GM12878 (cell line): ENCODE data around the gene ZNF804B. TPM values are rescaled to one million over a fixed set of nuclear protein-coding genes. Genes with fewer than 3 reads are reported as not detected.
A peak's percentile ranks its signal among the peaks of the same experiment; 100 is the strongest.

Experiments
- ATAC-seq: fragments of 200-7000 bp; cut with Tn5 transposase; 3 replicates; pipeline ENCODE4 v1.9.1; 2020; ENCODE audit warnings: mild to moderate bottlenecking, moderate library complexity
- BruUV-seq: library from RNA; stranded (reverse); fragments of 400-500 nt; replicated peaks from 2 replicates; lab custom pipeline; 2021; lab: Mats Ljungman, UMichigan
- CTCF ChIA-PET: fragments of 300-600 bp; sonication (Branson Sonifier 250); formaldehyde crosslinking; extraction: SDS; loops from one replicate; lab custom pipeline; 2021; ENCODE audit warnings: inconsistent platforms; lab: Yijun Ruan, JAX
- POLR2A ChIA-PET: fragments of 350-600 bp; formaldehyde crosslinking; extraction: SDS; loops from one replicate; lab custom pipeline; 2021; ENCODE audit warnings: inconsistent platforms; lab: Charles Lee
- RAD21 ChIA-PET: fragments of 300-600 bp; sonication (Branson Sonifier 250); formaldehyde crosslinking; loops from one replicate; lab custom pipeline; 2023; ENCODE audit warnings: antibody characterized with exemption; ENCODE audit not compliant: unreplicated experiment; lab: Charles Lee
- SMC1A ChIA-PET: fragments of 300-600 bp; sonication (Branson Sonifier 250); formaldehyde crosslinking; loops from one replicate; lab custom pipeline; 2023; ENCODE audit not compliant: unreplicated experiment, uncharacterized antibody; lab: Charles Lee
- DNase-seq: peaks from one replicate; pipeline ENCODE4 v3.0.0-alpha.2; 2011; ENCODE audit warnings: low read depth, low spot score
- FAIRE-seq: peaks from 3 replicates; lab custom pipeline; 2011; peaks lifted over from hg19 to GRCh38; lab: Jason Lieb, UNC
- H2AFZ ChIP-seq: 2 replicates; pipeline ENCODE4 v1.6.0; 2011; ENCODE audit warnings: low read depth, low read length, control low read depth; ENCODE audit not compliant: control insufficient read depth
- H3K27ac ChIP-seq: 2 replicates; pipeline ENCODE4 v1.5.1; 2011; ENCODE audit warnings: control low read depth; ENCODE audit not compliant: control insufficient read depth, insufficient read depth
- H3K27me3 ChIP-seq, 2 experiments: replicated peaks in 1 of 2; 2 replicates each; pipeline versions ENCODE4 v1.6.0 to v1.6.1; 2011; ENCODE audit warnings: low read length in 1 of 2; ENCODE audit not compliant: control insufficient read depth in 2 of 2, insufficient read depth in 2 of 2
- H3K36me3 ChIP-seq, 2 experiments: 2 replicates each; pipeline ENCODE4 v1.5.1; 2011; ENCODE audit warnings: low read length in 1 of 2; ENCODE audit not compliant: control insufficient read depth in 2 of 2, insufficient read depth in 2 of 2
- H3K4me1 ChIP-seq: 2 replicates; pipeline ENCODE4 v1.6.1; 2011; ENCODE audit warnings: mild to moderate bottlenecking, low read length, moderate library complexity, mixed read lengths; ENCODE audit not compliant: control insufficient read depth, insufficient read depth
- H3K4me2 ChIP-seq: 2 replicates; pipeline ENCODE4 v1.6.0; 2011; ENCODE audit warnings: control low read depth; ENCODE audit not compliant: control insufficient read depth, insufficient read depth
- H3K4me3 ChIP-seq: fragments of 200-600 bp; sonication (generic); 2 replicates; pipeline ENCODE4 v1.5.1; 2016
- H3K79me2 ChIP-seq: 2 replicates; pipeline ENCODE4 v1.6.0; 2011; ENCODE audit warnings: low read length; ENCODE audit not compliant: control insufficient read depth, insufficient read depth
- H3K9ac ChIP-seq: 2 replicates; pipeline ENCODE4 v1.8.0; 2011; ENCODE audit warnings: low read length, control low read depth, mixed read lengths; ENCODE audit not compliant: control insufficient read depth, insufficient read depth
- H3K9me3 ChIP-seq: replicated peaks from 3 replicates; pipeline ENCODE4 v1.5.1; 2011; ENCODE audit warnings: mild to moderate bottlenecking, low read length; ENCODE audit not compliant: control insufficient read depth, insufficient read depth
- H4K20me1 ChIP-seq: 2 replicates; pipeline ENCODE4 v1.6.0; 2011; ENCODE audit not compliant: control insufficient read depth, insufficient read depth
- ATF7 ChIP-seq: fragments of 450-650 bp; IDR thresholded peaks from 2 replicates; pipeline ENCODE4 v1.6.1; 2016; ENCODE audit warnings: low read depth, mild to moderate bottlenecking
- BMI1 ChIP-seq: fragments of 450-650 bp; IDR thresholded peaks from 2 replicates; pipeline ENCODE4 v1.6.1; 2016; ENCODE audit warnings: mild to moderate bottlenecking, moderate library complexity, borderline replicate concordance
- CBX5 ChIP-seq: sonication (generic); IDR thresholded peaks from 2 replicates; pipeline ENCODE4 v1.6.1; 2016; ENCODE audit warnings: low read depth, moderate library complexity, mild to moderate bottlenecking, inconsistent platforms
- CREM ChIP-seq: IDR thresholded peaks from 2 replicates; pipeline ENCODE4 v1.6.1; 2014; ENCODE audit warnings: antibody characterized with exemption, low read depth
- HDAC2 ChIP-seq: fragments of 200-600 bp; sonication (generic); IDR thresholded peaks from 2 replicates; pipeline ENCODE4 v1.6.1; 2017
- HDAC6 ChIP-seq: fragments of 200-600 bp; sonication (generic); IDR thresholded peaks from one replicate; pipeline ENCODE4 v1.8.0; 2017; ENCODE audit warnings: antibody characterized with exemption; ENCODE audit not compliant: unreplicated experiment
- JUNB ChIP-seq: IDR thresholded peaks from 2 replicates; pipeline ENCODE4 v1.6.1; 2016; ENCODE audit warnings: antibody characterized with exemption, mild to moderate bottlenecking
- MEF2B ChIP-seq: fragments of 450-650 bp; IDR thresholded peaks from 2 replicates; pipeline ENCODE4 v1.6.1; 2018; ENCODE audit warnings: mild to moderate bottlenecking, moderate library complexity; ENCODE audit not compliant: partially characterized antibody, poor library complexity, severe bottlenecking
- POLR2A ChIP-seq: IDR thresholded peaks from 2 replicates; pipeline ENCODE4 v1.6.1; 2011; ENCODE audit warnings: low read depth, mild to moderate bottlenecking, low read length
- POLR2AphosphoS5 ChIP-seq: IDR thresholded peaks from 2 replicates; pipeline ENCODE4 v1.6.1; 2011; ENCODE audit warnings: mild to moderate bottlenecking, low read length, inconsistent platforms
- RAD51 ChIP-seq: fragments of 450-650 bp; IDR thresholded peaks from 2 replicates; pipeline ENCODE4 v1.6.1; 2016; ENCODE audit warnings: moderate library complexity, mild to moderate bottlenecking, inconsistent platforms
- RUNX3 ChIP-seq: IDR thresholded peaks from 2 replicates; pipeline ENCODE4 v1.6.1; 2012; ENCODE audit warnings: low read length, inconsistent platforms
- SUZ12 ChIP-seq: fragments of 200-600 bp; sonication (generic); IDR thresholded peaks from one replicate; pipeline ENCODE4 v1.6.1; 2018; ENCODE audit warnings: antibody characterized with exemption, mild to moderate bottlenecking; ENCODE audit not compliant: unreplicated experiment
- TCF12 ChIP-seq: IDR thresholded peaks from 2 replicates; pipeline ENCODE4 v1.6.1; 2011; ENCODE audit warnings: low read depth, mild to moderate bottlenecking, low read length
- TCF7 ChIP-seq: IDR thresholded peaks from 2 replicates; pipeline ENCODE4 v1.6.1; 2014; ENCODE audit warnings: antibody characterized with exemption, borderline replicate concordance
- ZNF217 ChIP-seq: fragments of 450-650 bp; IDR thresholded peaks from 2 replicates; pipeline ENCODE4 v1.6.1; 2017; ENCODE audit warnings: antibody characterized with exemption, mild to moderate bottlenecking
- ZNF622 ChIP-seq: fragments of 450-650 bp; IDR thresholded peaks from 2 replicates; pipeline ENCODE4 v1.6.1; 2017; ENCODE audit warnings: mild to moderate bottlenecking, inconsistent platforms
- WGBS: methylation state at CpG from one replicate; pipeline ENCODE4 v1.1.6; 2016; ENCODE audit warnings: low lambda C conversion rate; ENCODE audit not compliant: insufficient replicate concordance, insufficient coverage; ENCODE audit errors: missing lambda C conversion rate; 5-methylcytosine and 5-hydroxymethylcytosine counted together
- in situ Hi-C: fragments of 300-500 bp; cut with MboI; formaldehyde crosslinking; loops from 9 replicates; pipeline ENCODE4 v1.14.3; 2018; ENCODE audit warnings: mixed read lengths
- intact Hi-C: fragments of 100-400 bp; cut with micrococcal nuclease; formaldehyde crosslinking; loops from one replicate; pipeline ENCODE4 v1.14.2; 2022; ENCODE audit not compliant: unreplicated experiment
- polyA plus RNA-seq, 11 experiments: library from polyadenylated mRNA; depleted of rRNA in 4 of 11; unstranded in 6 of 11; stranded (reverse) in 5 of 11; fragments of >200 nt; fragmentation: Nextera tagmentation in 4 of 11; fragmentation: Illumina TruSeq in 1 of 11; extraction: Ambion mirVana in 4 of 11; extraction: Trizol in 1 of 11; gene quantifications; 1 replicate in 1 of 11; 2 replicates in 10 of 11; pipeline versions ENCODE4 v1.2.1 to v1.2.3, GENCODE V29; 2011 to 2016; ENCODE audit warnings: inconsistent platforms in 2 of 11, missing spikeins in 2 of 11, low read depth in 1 of 11
- total RNA-seq, 4 experiments: library from RNA; depleted of rRNA in 3 of 4; stranded (reverse); fragments of >200 nt in 3 of 4; fragmentation: Illumina TruSeq in 1 of 4; extraction: Trizol in 1 of 4; gene quantifications; 2 replicates each; pipeline versions ENCODE4 v1.2.1 to v1.2.3, GENCODE V29; 2013 to 2021
- TF ChIP-seq, protein P1 (sequence below): fragments of 450-650 bp; formaldehyde crosslinking; IDR thresholded peaks from 2 replicates; pipeline ENCODE4 v1.5.0; 2022; ENCODE audit warnings: mild to moderate bottlenecking, missing genetic modification characterization
- TF ChIP-seq, protein P2 (sequence below): IDR thresholded peaks from 2 replicates; pipeline ENCODE4 v1.6.1; 2012; ENCODE audit warnings: low read depth, low read length, improper control_type of control experiment
- TF ChIP-seq, protein P3 (sequence below): fragments of 450-650 bp; IDR thresholded peaks from 2 replicates; pipeline ENCODE4 v1.6.1; 2017; ENCODE audit warnings: borderline replicate concordance

Gene ZNF804B
- total and polyA plus RNA-seq, 10 of the 15 experiments (the other 5 are each of a cell fraction or from before 2014, with no cell fraction given): not detected

DNA sequence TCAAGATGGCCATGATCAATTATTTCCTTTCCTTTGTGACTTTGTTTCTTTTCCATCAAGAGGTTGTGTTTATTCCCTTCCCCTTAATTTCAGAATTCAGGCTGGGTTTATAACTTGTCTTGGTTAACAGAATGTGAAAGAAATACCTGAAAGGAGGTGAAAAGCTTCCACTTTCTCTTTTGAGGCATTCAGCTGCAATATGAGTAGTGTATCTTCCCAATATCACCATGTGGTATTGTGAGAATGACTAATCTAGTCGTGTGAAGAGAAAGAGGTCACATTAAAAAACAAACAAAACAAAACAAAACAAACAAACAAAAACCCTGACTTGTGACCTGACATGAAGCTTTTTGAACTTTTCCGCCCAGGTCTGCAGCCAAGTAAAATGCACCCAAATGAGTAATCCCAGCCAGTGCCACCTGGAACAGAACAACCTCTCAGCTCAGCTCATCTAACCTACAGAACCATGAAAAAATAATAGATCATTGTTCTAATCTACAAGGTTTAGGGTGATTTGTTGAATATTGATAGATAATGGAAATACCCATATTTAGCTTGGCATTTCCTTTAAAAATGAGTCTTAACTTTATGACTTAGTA lies 106.9 kb downstream of the ZNF804B start:
- Histone ChIP-seq H3K9me3 (no peaks in the 10 kb centered on the region), H3K79me2 (no peaks in the 10 kb centered on the region), H3K27me3 (no peaks in the 10 kb centered on the region)
- CTCF ChIA-PET: no interaction called here
- POLR2A ChIA-PET: no interaction called here
- SMC1A ChIA-PET: interaction anchor here (0.8 kb wide), 1 partner anchor 29 kb away, joined by 3 read pairs; no protein-coding TSS in a partner anchor
- FAIRE-seq: no peak
- TF ChIP-seq CBX5: no peak
- no peak for TF ChIP-seq POLR2A
- TF ChIP-seq HDAC6: no peak
- TF ChIP-seq ZNF217: no peak
- TF ChIP-seq ATF7: no peak
- no peak for TF ChIP-seq ZNF622
- TF ChIP-seq HDAC2: no peak
- TF ChIP-seq MEF2B: no peak
- TF ChIP-seq CREM: no peak
- TF ChIP-seq, protein P1, sequence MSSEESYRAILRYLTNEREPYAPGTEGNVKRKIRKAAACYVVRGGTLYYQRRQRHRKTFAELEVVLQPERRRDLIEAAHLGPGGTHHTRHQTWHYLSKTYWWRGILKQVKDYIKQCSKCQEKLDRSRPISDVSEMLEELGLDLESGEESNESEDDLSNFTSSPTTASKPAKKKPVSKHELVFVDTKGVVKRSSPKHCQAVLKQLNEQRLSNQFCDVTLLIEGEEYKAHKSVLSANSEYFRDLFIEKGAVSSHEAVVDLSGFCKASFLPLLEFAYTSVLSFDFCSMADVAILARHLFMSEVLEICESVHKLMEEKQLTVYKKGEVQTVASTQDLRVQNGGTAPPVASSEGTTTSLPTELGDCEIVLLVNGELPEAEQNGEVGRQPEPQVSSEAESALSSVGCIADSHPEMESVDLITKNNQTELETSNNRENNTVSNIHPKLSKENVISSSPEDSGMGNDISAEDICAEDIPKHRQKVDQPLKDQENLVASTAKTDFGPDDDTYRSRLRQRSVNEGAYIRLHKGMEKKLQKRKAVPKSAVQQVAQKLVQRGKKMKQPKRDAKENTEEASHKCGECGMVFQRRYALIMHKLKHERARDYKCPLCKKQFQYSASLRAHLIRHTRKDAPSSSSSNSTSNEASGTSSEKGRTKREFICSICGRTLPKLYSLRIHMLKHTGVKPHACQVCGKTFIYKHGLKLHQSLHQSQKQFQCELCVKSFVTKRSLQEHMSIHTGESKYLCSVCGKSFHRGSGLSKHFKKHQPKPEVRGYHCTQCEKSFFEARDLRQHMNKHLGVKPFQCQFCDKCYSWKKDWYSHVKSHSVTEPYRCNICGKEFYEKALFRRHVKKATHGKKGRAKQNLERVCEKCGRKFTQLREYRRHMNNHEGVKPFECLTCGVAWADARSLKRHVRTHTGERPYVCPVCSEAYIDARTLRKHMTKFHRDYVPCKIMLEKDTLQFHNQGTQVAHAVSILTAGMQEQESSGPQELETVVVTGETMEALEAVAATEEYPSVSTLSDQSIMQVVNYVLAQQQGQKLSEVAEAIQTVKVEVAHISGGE (CRISPR knock-in tag): no peak
- no peak for TF ChIP-seq TCF7
- no peak for TF ChIP-seq POLR2AphosphoS5
- TF ChIP-seq, protein P2, sequence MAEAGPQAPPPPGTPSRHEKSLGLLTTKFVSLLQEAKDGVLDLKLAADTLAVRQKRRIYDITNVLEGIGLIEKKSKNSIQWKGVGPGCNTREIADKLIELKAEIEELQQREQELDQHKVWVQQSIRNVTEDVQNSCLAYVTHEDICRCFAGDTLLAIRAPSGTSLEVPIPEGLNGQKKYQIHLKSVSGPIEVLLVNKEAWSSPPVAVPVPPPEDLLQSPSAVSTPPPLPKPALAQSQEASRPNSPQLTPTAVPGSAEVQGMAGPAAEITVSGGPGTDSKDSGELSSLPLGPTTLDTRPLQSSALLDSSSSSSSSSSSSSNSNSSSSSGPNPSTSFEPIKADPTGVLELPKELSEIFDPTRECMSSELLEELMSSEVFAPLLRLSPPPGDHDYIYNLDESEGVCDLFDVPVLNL: no peak
- no peak for TF ChIP-seq JUNB
- no peak for TF ChIP-seq RUNX3
- TF ChIP-seq, protein P3, sequence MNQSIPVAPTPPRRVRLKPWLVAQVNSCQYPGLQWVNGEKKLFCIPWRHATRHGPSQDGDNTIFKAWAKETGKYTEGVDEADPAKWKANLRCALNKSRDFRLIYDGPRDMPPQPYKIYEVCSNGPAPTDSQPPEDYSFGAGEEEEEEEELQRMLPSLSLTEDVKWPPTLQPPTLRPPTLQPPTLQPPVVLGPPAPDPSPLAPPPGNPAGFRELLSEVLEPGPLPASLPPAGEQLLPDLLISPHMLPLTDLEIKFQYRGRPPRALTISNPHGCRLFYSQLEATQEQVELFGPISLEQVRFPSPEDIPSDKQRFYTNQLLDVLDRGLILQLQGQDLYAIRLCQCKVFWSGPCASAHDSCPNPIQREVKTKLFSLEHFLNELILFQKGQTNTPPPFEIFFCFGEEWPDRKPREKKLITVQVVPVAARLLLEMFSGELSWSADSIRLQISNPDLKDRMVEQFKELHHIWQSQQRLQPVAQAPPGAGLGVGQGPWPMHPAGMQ: no peak
- no peak for TF ChIP-seq RAD51
- TF ChIP-seq SUZ12: no peak
- TF ChIP-seq BMI1: no peak
- no peak for TF ChIP-seq TCF12
- TF ChIP-seq, all 136 proteins: peak for 0
- intact Hi-C loops (no loop called here), in situ Hi-C loops (no loop called here)
- Histone ChIP-seq H3K4me3 (no peak overlapping the region), H3K4me1 (no peaks in the 10 kb centered on the region), H3K4me2 (no peak overlapping the region), H3K9ac (no peak overlapping the region), H4K20me1 (no peaks in the 10 kb centered on the region), H3K36me3 (no peaks in the 10 kb centered on the region), H3K27ac (no peak overlapping the region), H2AFZ (no peak overlapping the region)
- RAD21 ChIA-PET: no interaction called here
- no TSS peak for BruUV-seq
- DNase-seq: no peak
- WGBS: 39% methylated on average over 2 of the region's 2 CpGs
- peak; percentile 66 for ATAC-seq
